Measurements from ENCODE around the gene GRHL3. TPM values are rescaled to one million over a fixed set of nuclear protein-coding genes. Genes with fewer than 3 reads are reported as not detected.

Gene GRHL3
- total RNA-seq, 1 donor from 2014 or later: 0.78 TPM

- Mint-ChIP-seq H3K36me3 (ENCODE audit: low read depth) (peaks cover 3% of the 10 kb centered on the region), H3K27ac (peak overlapping the region; percentile 96), H3K4me3 (no peak overlapping the region), H3K9me3 (no peaks in the 10 kb centered on the region), H3K27me3 (no peaks in the 10 kb centered on the region), H3K4me1 (peaks cover 43% of the 10 kb centered on the region)
- ChIA-PET CTCF (interaction anchor here (0.7 to 6.7 kb wide), 12 partner anchors 20 to 622 kb away, joined by 3 to 388 read pairs (median 35); partner anchors contain the start of genes IFNLR1, NIPAL3 and STPG1), POLR2A (interaction anchor here (0.7 to 4.0 kb wide), 7 partner anchors 20 to 414 kb away, joined by 3 to 50 read pairs (median 6); partner anchors contain the start of genes IFNLR1, SRSF10 and STPG1)
- intact Hi-C loops (cut with micrococcal nuclease): loop anchor here (5.0 to 10.0 kb wide), 3 partner anchors 72 to 439 kb away; partner anchors contain the start of gene PNRC2
- DNase-seq (no peak), ATAC-seq (ENCODE audit: low read depth) (no peak)
- no peak for TF ChIP-seq CTCF (IDR thresholded peaks at IDR 0.05)
These were observed 74.7 kb downstream of the GRHL3 start for GRCh38 chr1:24393892-24394291.

GRCh38 chr1:24400065-24400464 is 80.9 kb downstream of the GRHL3 start:
- Mint-ChIP-seq H3K27me3 (no peaks in the 10 kb centered on the region), H3K9me3 (no peaks in the 10 kb centered on the region), H3K4me3 (no peak overlapping the region), H3K4me1 (no peaks in the 10 kb centered on the region), H3K27ac (no peak overlapping the region), H3K36me3 (ENCODE audit: low read depth) (peaks cover 15% of the 10 kb centered on the region)
- DNase-seq (no peak), ATAC-seq (ENCODE audit: low read depth) (no peak)
- ChIA-PET CTCF (interaction anchor here (1.1 to 2.3 kb wide), 4 partner anchors 9 to 250 kb away, joined by 6 to 9 read pairs (median 7); partner anchors contain the start of gene NIPAL3), POLR2A (interaction anchor here (0.6 kb wide), 2 partner anchors 16 to 386 kb away, joined by 5 to 6 read pairs; partner anchors contain the start of gene NIPAL3)
- intact Hi-C loops (cut with micrococcal nuclease): no loop called here
- no peak for TF ChIP-seq CTCF (IDR thresholded peaks at IDR 0.05)

GRCh38 chr1:24403806-24404205 is 84.6 kb downstream of the GRHL3 start:
- no peak for TF ChIP-seq CTCF (IDR thresholded peaks at IDR 0.05)
- ATAC-seq (ENCODE audit: low read depth) (no peak), DNase-seq (no peak)
- intact Hi-C loops (cut with micrococcal nuclease): no loop called here
- H3K4me3 Mint-ChIP-seq: no peak overlapping the region
- H3K36me3 Mint-ChIP-seq (ENCODE audit: low read depth): peaks cover 15% of the 10 kb centered on the region
- no peak overlapping the region for H3K27ac Mint-ChIP-seq
- ChIA-PET CTCF (interaction anchor here (1.0 to 1.6 kb wide), 3 partner anchors 12 to 200 kb away, joined by 3 to 9 read pairs (median 3); no protein-coding TSS in a partner anchor), POLR2A (no interaction called here)
- no peaks in the 10 kb centered on the region for H3K4me1 Mint-ChIP-seq
- H3K9me3 Mint-ChIP-seq: no peaks in the 10 kb centered on the region
- H3K27me3 Mint-ChIP-seq: no peaks in the 10 kb centered on the region

Other genes with a start within 250 kb of the GRHL3 start
- gene MYOM3, start 207.2 kb upstream of the GRHL3 start, total RNA-seq: not detected in 2 replicates
- 0.09 TPM in 1 of 2 replicates, not detected in the other for gene IL22RA1, start 176.2 kb upstream of the GRHL3 start, total RNA-seq
- 38.6 and 39.2 TPM in 2 replicates for gene IFNLR1, start 132.1 kb upstream of the GRHL3 start, total RNA-seq
- gene STPG1, start 94.4 kb downstream of the GRHL3 start, total RNA-seq: 5.5 and 7.4 TPM in 2 replicates
- 21.0 and 23.2 TPM in 2 replicates for gene NIPAL3, start 96.4 kb downstream of the GRHL3 start, total RNA-seq
- 22.8 and 23.6 TPM in 2 replicates for gene RCAN3, start 183.5 kb downstream of the GRHL3 start, total RNA-seq
- gene NCMAP, start 236.7 kb downstream of the GRHL3 start, total RNA-seq: not detected in 2 replicates

Data from activated B cell treated with CpG ODN at 0.5 μM for 24 hours (primary cell).